Cardiac septum (tissue), 1 donor: ENCODE data around the gene ZNF275. TPM values are rescaled to one million over a fixed set of nuclear protein-coding genes. Genes with fewer than 3 reads are reported as not detected.
"Not testable (repeated sequence)": the region's sequence is repeated elsewhere in the genome, so short reads cannot be mapped to it uniquely, and the experiment has no call there.

Experiments used
- DNase-seq: peaks from one replicate; pipeline ENCODE4 v3.0.0-alpha.2; 2020; ENCODE audit warnings: low spot score
- intact Hi-C: fragments of 100-400 bp; cut with DNase I; formaldehyde crosslinking; loops from one replicate; pipeline ENCODE4 v1.14.0; 2022
- total RNA-seq: library from RNA; stranded (reverse); fragmentation: NEBNext Ultra II Directional; extraction: Animal tissue kit (Norgen Biotek cat#: 25700); gene quantifications from one replicate; pipeline ENCODE4 v1.2.1, GENCODE V29; 2021
- donor health status: DM: no; HTN: no; CAD: no.

Gene ZNF275
- total RNA-seq, 1 donor from 2014 or later = 6.1 TPM

- intact Hi-C loops = no loop called here
- no peak for DNase-seq
Observed at GRCh38 chrX:153382563-153383482, 48.9 kb downstream of the ZNF275 start.

- no peak for DNase-seq
- intact Hi-C loops = no loop called here
Observed at GRCh38 chrX:153384390-153384789, 50.4 kb downstream of the ZNF275 start.

GRCh38 chrX:153384973-153385372, 51.0 kb downstream of the ZNF275 start:
- intact Hi-C loops, DNase-seq: not testable (repeated sequence)

- intact Hi-C loops = no loop called here
- DNase-seq = no peak
Observed at GRCh38 chrX:153386097-153386496, 52.1 kb downstream of the ZNF275 start.

- no peak for DNase-seq
- intact Hi-C loops = no loop called here
Observed at GRCh38 chrX:153387345-153387744, 53.4 kb downstream of the ZNF275 start.

GRCh38 chrX:153387987-153388721, 54.2 kb downstream of the ZNF275 start:
- intact Hi-C loops = no loop called here
- DNase-seq = no peak

- intact Hi-C loops = no loop called here
- DNase-seq = no peak
Observed at GRCh38 chrX:153388722-153389459, 54.9 kb downstream of the ZNF275 start.

GRCh38 chrX:153389460-153389768, 55.5 kb downstream of the ZNF275 start:
- DNase-seq, intact Hi-C loops: not testable (repeated sequence)

- no peak for DNase-seq
- intact Hi-C loops = no loop called here
Observed at GRCh38 chrX:153392642-153393321, 58.8 kb downstream of the ZNF275 start.

- DNase-seq = no peak
- intact Hi-C loops = no loop called here
Observed at GRCh38 chrX:153394612-153395011, 60.7 kb downstream of the ZNF275 start.

- intact Hi-C loops = no loop called here
- DNase-seq = no peak
Observed at GRCh38 chrX:153395613-153396319, 61.8 kb downstream of the ZNF275 start.

- DNase-seq = peak; percentile 51
- intact Hi-C loops = no loop called here
Observed at GRCh38 chrX:153396320-153397195, 62.6 kb downstream of the ZNF275 start.

- intact Hi-C loops = no loop called here
- peak; percentile 70 for DNase-seq
Observed at GRCh38 chrX:153397256-153397960, 63.5 kb downstream of the ZNF275 start.

GRCh38 chrX:153398275-153398960, 64.5 kb downstream of the ZNF275 start:
- DNase-seq = peak; percentile 38
- intact Hi-C loops = no loop called here

- no peak for DNase-seq
- intact Hi-C loops = no loop called here
Observed at GRCh38 chrX:153400146-153401132, 66.5 kb downstream of the ZNF275 start.
